ENCODE measurements around the gene NHS. TPM values are rescaled to one million over a fixed set of nuclear protein-coding genes. Genes with fewer than 3 reads are reported as not detected.

Gene NHS
- total RNA-seq, 1 experiment from 2014 or later, result 2.2 TPM

DNA sequence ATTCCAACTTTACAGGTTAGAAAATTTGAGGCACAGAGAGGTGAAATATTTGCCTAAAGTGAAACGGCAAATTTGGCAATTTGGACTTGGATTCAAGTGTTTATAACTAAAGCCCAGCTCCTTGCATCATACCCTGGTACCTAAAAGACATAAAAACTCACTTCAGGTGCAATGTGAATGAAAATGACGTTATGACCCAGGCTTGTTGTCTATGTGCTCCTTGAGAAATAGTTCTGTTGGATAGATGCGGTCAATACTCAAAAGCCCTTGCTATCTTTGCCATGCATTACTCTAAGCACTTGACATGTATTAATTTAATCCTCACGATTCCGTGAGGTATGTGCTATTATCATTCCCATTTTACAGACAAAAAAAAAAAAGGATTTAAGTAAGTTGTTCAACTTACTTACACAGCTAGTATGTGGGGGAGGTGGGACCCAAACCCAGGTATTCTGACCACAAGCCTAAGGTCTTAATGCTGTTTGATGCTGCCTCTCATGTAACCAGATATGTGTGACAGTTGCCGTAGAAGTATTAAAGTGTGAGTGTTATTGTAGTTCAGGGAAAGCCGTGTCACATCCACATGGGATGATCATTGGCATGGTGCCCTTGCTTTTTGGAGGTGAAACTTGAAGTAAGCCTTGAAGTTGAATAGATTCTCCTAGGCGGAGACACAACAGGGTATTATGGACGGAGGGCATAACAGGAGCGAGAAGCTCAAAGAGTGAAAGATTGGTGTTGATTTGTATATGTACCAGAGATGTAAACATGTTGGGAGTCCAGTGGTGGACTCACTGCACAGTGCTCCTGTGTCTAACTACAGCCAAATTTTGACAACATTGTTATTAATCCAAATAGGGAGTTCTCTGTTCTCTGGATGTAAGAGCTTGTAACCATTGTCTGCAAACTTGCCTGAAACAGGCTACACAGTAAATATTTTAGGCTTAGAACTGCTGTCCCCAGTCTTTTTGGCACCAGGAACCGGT is 365.4 kb downstream of the NHS start:
- no peaks in the 10 kb centered on the region for H3K9me3 ChIP-seq
- H3K4me1 ChIP-seq, result peaks cover 7% of the 10 kb centered on the region; the same call in 1 of the 2 replicates
- no peak overlapping the region for H3K27ac Mint-ChIP-seq (ENCODE audit: unreplicated experiment)
- CTCF ChIA-PET, result no interaction called here
- intact Hi-C loops (cut with micrococcal nuclease; ENCODE audit: unreplicated experiment), result no loop called here
- H3K36me3 Mint-ChIP-seq (ENCODE audit: insufficient read depth, unreplicated experiment), result no peaks in the 10 kb centered on the region
- H3K27me3 Mint-ChIP-seq (ENCODE audit: insufficient read depth, unreplicated experiment), result no peaks in the 10 kb centered on the region
- H3K9me3 Mint-ChIP-seq (ENCODE audit: unreplicated experiment), result no peaks in the 10 kb centered on the region
- POLR2A ChIA-PET, result no interaction called here
- TF ChIP-seq, protein P1, sequence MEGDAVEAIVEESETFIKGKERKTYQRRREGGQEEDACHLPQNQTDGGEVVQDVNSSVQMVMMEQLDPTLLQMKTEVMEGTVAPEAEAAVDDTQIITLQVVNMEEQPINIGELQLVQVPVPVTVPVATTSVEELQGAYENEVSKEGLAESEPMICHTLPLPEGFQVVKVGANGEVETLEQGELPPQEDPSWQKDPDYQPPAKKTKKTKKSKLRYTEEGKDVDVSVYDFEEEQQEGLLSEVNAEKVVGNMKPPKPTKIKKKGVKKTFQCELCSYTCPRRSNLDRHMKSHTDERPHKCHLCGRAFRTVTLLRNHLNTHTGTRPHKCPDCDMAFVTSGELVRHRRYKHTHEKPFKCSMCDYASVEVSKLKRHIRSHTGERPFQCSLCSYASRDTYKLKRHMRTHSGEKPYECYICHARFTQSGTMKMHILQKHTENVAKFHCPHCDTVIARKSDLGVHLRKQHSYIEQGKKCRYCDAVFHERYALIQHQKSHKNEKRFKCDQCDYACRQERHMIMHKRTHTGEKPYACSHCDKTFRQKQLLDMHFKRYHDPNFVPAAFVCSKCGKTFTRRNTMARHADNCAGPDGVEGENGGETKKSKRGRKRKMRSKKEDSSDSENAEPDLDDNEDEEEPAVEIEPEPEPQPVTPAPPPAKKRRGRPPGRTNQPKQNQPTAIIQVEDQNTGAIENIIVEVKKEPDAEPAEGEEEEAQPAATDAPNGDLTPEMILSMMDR (IDR thresholded peaks at IDR 0.05; ENCODE audit: insufficient read depth in 1 of 2, low read depth in 1 of 2, low read length in 1 of 2, severe bottlenecking in 1 of 2, unreplicated experiment in 1 of 2), result no peak
- no peaks in the 10 kb centered on the region for H3K36me3 ChIP-seq (ENCODE audit: control insufficient read depth, insufficient read depth, low read length)
- no TSS peak for BruUV-seq (replicated peaks)
- no peaks in the 10 kb centered on the region for H3K4me1 Mint-ChIP-seq (ENCODE audit: low read depth, unreplicated experiment)
- H3K4me3 ChIP-seq (ENCODE audit: low read depth, low read length), result no peak overlapping the region
- H3K27me3 ChIP-seq (replicated peaks; ENCODE audit: control insufficient read depth, insufficient read depth, low read length), result no peaks in the 10 kb centered on the region
- DNase-seq, result no peak
- no peak overlapping the region for H3K4me3 Mint-ChIP-seq (ENCODE audit: unreplicated experiment)

DNA sequence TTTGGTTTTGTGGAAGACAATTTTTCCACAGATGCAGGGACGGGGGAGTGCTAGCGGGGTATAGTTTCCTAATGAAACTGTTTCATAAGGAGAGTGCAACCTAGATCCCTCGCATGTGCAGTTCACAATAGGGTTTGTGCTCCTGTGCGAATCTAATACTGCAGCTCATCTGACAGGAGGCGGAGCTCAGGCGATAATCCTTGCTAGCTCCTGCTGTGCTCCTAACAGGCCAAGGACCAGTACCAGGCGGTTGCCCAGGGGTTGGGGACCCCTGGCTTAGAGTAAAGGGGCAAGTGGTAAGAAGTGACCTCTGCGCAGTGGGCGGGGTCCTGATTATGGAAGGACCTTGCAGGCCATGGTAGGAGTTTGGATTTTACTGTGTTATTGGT is 366.1 kb downstream of the NHS start:
- H3K36me3 ChIP-seq (ENCODE audit: control insufficient read depth, insufficient read depth, low read length), result no peaks in the 10 kb centered on the region
- peaks cover 7% of the 10 kb centered on the region; the same call in 1 of the 2 replicates for H3K4me1 ChIP-seq
- H3K36me3 Mint-ChIP-seq (ENCODE audit: insufficient read depth, unreplicated experiment), result no peaks in the 10 kb centered on the region
- POLR2A ChIA-PET, result no interaction called here
- H3K27me3 ChIP-seq (replicated peaks; ENCODE audit: control insufficient read depth, insufficient read depth, low read length), result no peaks in the 10 kb centered on the region
- no peak overlapping the region for H3K4me3 ChIP-seq (ENCODE audit: low read depth, low read length)
- intact Hi-C loops (cut with micrococcal nuclease; ENCODE audit: unreplicated experiment), result no loop called here
- H3K27me3 Mint-ChIP-seq (ENCODE audit: insufficient read depth, unreplicated experiment), result no peaks in the 10 kb centered on the region
- no TSS peak for BruUV-seq (replicated peaks)
- no peak overlapping the region for H3K4me3 Mint-ChIP-seq (ENCODE audit: unreplicated experiment)
- no peak overlapping the region for H3K27ac Mint-ChIP-seq (ENCODE audit: unreplicated experiment)
- TF ChIP-seq, protein P1 (IDR thresholded peaks at IDR 0.05; ENCODE audit: insufficient read depth in 1 of 2, low read depth in 1 of 2, low read length in 1 of 2, severe bottlenecking in 1 of 2, unreplicated experiment in 1 of 2), result no peak
- no peak for DNase-seq
- no peaks in the 10 kb centered on the region for H3K4me1 Mint-ChIP-seq (ENCODE audit: low read depth, unreplicated experiment)
- no peaks in the 10 kb centered on the region for H3K9me3 Mint-ChIP-seq (ENCODE audit: unreplicated experiment)
- H3K9me3 ChIP-seq, result no peaks in the 10 kb centered on the region
- CTCF ChIA-PET, result no interaction called here

DNA sequence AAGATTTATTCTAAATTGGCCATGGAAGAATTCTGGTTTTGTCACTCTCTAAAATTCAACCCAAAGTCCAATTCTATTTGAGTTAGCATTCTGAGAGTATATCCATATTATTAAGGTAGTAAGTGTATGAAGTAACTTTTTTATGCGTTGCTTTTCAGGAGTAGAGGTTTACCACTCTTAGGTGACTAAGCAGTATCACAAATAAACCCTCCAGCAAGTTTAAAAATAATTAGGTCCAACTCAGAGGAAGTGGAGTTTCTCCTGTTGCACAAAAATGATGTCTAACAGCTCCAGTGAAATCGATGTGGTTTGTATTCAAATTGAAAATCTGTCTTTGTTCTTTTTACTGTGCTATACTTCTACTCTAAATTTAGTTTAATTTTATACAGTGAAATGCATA is 368.9 kb downstream of the NHS start:
- Histone ChIP-seq H3K9me3 (no peaks in the 10 kb centered on the region), H3K27me3 (replicated peaks; ENCODE audit: control insufficient read depth, insufficient read depth, low read length) (no peaks in the 10 kb centered on the region), H3K4me1 (peaks cover 7% of the 10 kb centered on the region; the same call in 1 of the 2 replicates), H3K4me3 (ENCODE audit: low read depth, low read length) (no peak overlapping the region), H3K36me3 (ENCODE audit: control insufficient read depth, insufficient read depth, low read length) (no peaks in the 10 kb centered on the region)
- TF ChIP-seq, protein P1 (IDR thresholded peaks at IDR 0.05; ENCODE audit: insufficient read depth in 1 of 2, low read depth in 1 of 2, low read length in 1 of 2, severe bottlenecking in 1 of 2, unreplicated experiment in 1 of 2), result no peak
- intact Hi-C loops (cut with micrococcal nuclease; ENCODE audit: unreplicated experiment), result no loop called here
- no peak overlapping the region for H3K4me3 Mint-ChIP-seq (ENCODE audit: unreplicated experiment)
- H3K27me3 Mint-ChIP-seq (ENCODE audit: insufficient read depth, unreplicated experiment), result no peaks in the 10 kb centered on the region
- no peaks in the 10 kb centered on the region for H3K36me3 Mint-ChIP-seq (ENCODE audit: insufficient read depth, unreplicated experiment)
- no peak overlapping the region for H3K27ac Mint-ChIP-seq (ENCODE audit: unreplicated experiment)
- ChIA-PET CTCF (no interaction called here), POLR2A (no interaction called here)
- H3K9me3 Mint-ChIP-seq (ENCODE audit: unreplicated experiment), result no peaks in the 10 kb centered on the region
- no peaks in the 10 kb centered on the region for H3K4me1 Mint-ChIP-seq (ENCODE audit: low read depth, unreplicated experiment)
- no TSS peak for BruUV-seq (replicated peaks)
- no peak for DNase-seq

Data from Caco-2 (cell line).